HG02763 (cell line): ENCODE data around the gene ADGRV1.
"Not testable (repeated sequence)": the region's sequence is repeated elsewhere in the genome, so short reads cannot be mapped to it uniquely, and the experiment has no call there.

ENCODE experiments used
- ATAC-seq: cut with Tn5 transposase; IDR thresholded peaks from one replicate; pipeline ENCODE4 v1.9.1; 2021; ENCODE audit warnings: mild to moderate bottlenecking, moderate library complexity; ENCODE audit not compliant: unreplicated experiment

Gene ADGRV1

GRCh38 chr5:90968319-90968718 lies 409.7 kb downstream of the ADGRV1 start:
- no peak for ATAC-seq

- ATAC-seq = not testable (repeated sequence)
Observed at GRCh38 chr5:90969945-90970344, 411.3 kb downstream of the ADGRV1 start.

GRCh38 chr5:90981177-90981576 lies 422.6 kb downstream of the ADGRV1 start:
- no peak for ATAC-seq

GRCh38 chr5:90981821-90982220 lies 423.2 kb downstream of the ADGRV1 start:
- ATAC-seq = no peak

- no peak for ATAC-seq
Observed at GRCh38 chr5:90982576-90982975, 424.0 kb downstream of the ADGRV1 start.

- no peak for ATAC-seq
Observed at GRCh38 chr5:90983148-90983547, 424.6 kb downstream of the ADGRV1 start.

GRCh38 chr5:90983711-90984124 lies 425.1 kb downstream of the ADGRV1 start:
- no peak for ATAC-seq

GRCh38 chr5:90985341-90985740 lies 426.7 kb downstream of the ADGRV1 start:
- ATAC-seq = no peak

GRCh38 chr5:90987726-90988125 lies 429.1 kb downstream of the ADGRV1 start:
- no peak for ATAC-seq

GRCh38 chr5:90991201-90991600 lies 432.6 kb downstream of the ADGRV1 start:
- no peak for ATAC-seq

- no peak for ATAC-seq
Observed at GRCh38 chr5:90994796-90995195, 436.2 kb downstream of the ADGRV1 start.

GRCh38 chr5:90996089-90996488 lies 437.5 kb downstream of the ADGRV1 start:
- ATAC-seq = no peak

GRCh38 chr5:90997082-90997481 lies 438.5 kb downstream of the ADGRV1 start:
- no peak for ATAC-seq

GRCh38 chr5:91000743-91001142 lies 442.1 kb downstream of the ADGRV1 start:
- ATAC-seq = no peak

GRCh38 chr5:91006713-91007112 lies 448.1 kb downstream of the ADGRV1 start:
- ATAC-seq = no peak

GRCh38 chr5:91007251-91007650 lies 448.7 kb downstream of the ADGRV1 start:
- ATAC-seq = no peak

- no peak for ATAC-seq
Observed at GRCh38 chr5:91007780-91008402, 449.3 kb downstream of the ADGRV1 start.

GRCh38 chr5:91010090-91010489 lies 451.5 kb downstream of the ADGRV1 start:
- no peak for ATAC-seq

- no peak for ATAC-seq
Observed at GRCh38 chr5:91011029-91011428, 452.4 kb downstream of the ADGRV1 start.

- ATAC-seq = not testable (repeated sequence)
Observed at GRCh38 chr5:91012867-91013266, 454.3 kb downstream of the ADGRV1 start.

GRCh38 chr5:91016322-91016721 lies 457.7 kb downstream of the ADGRV1 start:
- ATAC-seq = no peak

GRCh38 chr5:91016954-91017700 lies 458.5 kb downstream of the ADGRV1 start:
- no peak for ATAC-seq

- ATAC-seq = no peak
Observed at GRCh38 chr5:91018200-91018599, 459.6 kb downstream of the ADGRV1 start.
